Karpas-422 (cell line): Measurements from ENCODE around the gene PRAMEF2. TPM values are rescaled to one million over a fixed set of nuclear protein-coding genes. Genes with fewer than 3 reads are reported as not detected.
"Not testable (repeated sequence)": the region's sequence is repeated elsewhere in the genome, so short reads cannot be mapped to it uniquely, and the experiment has no call there.

Experiments used
- DNase-seq: peaks from one replicate; pipeline ENCODE4 v3.0.0-alpha.2; 2015
- H2AFZ ChIP-seq: fragments of 200-600 bp; sonication (generic); 2 replicates; pipeline ENCODE4 v1.6.1; 2014; ENCODE audit warnings: antibody characterized with exemption, low read length, mixed read lengths
- H3K27ac ChIP-seq: fragments of 200-600 bp; sonication (generic); 2 replicates; pipeline ENCODE4 v1.5.1; 2014; ENCODE audit warnings: mild to moderate bottlenecking, low read length, moderate library complexity
- H3K27me3 ChIP-seq: fragments of 200-600 bp; sonication (generic); 2 replicates; pipeline ENCODE4 v1.6.1; 2014; ENCODE audit warnings: low read length, mixed read lengths
- H3K36me3 ChIP-seq: fragments of 200-600 bp; sonication (generic); 2 replicates; pipeline ENCODE4 v1.6.1; 2014; ENCODE audit warnings: low read length, mixed read lengths; ENCODE audit not compliant: insufficient read depth
- H3K4me1 ChIP-seq: fragments of 200-600 bp; sonication (generic); 2 replicates; pipeline ENCODE4 v1.6.1; 2014; ENCODE audit warnings: mild to moderate bottlenecking, low read length, mixed read lengths
- H3K4me2 ChIP-seq: fragments of 200-600 bp; sonication (generic); 2 replicates; pipeline ENCODE4 v1.6.1; 2014; ENCODE audit warnings: low read length, low read depth, mild to moderate bottlenecking; ENCODE audit not compliant: poor library complexity, severe bottlenecking
- H3K4me3 ChIP-seq: fragments of 200-600 bp; sonication (generic); 2 replicates; pipeline ENCODE4 v1.5.1; 2014; ENCODE audit warnings: mild to moderate bottlenecking, antibody characterized with exemption, low read length, mixed read lengths
- H3K79me2 ChIP-seq: fragments of 200-600 bp; sonication (generic); 2 replicates; pipeline ENCODE4 v1.6.1; 2014; ENCODE audit warnings: mild to moderate bottlenecking, low read length, mixed read lengths
- H3K9ac ChIP-seq: fragments of 200-600 bp; sonication (generic); 2 replicates; pipeline ENCODE4 v1.6.0; 2014; ENCODE audit warnings: low read length
- H3K9me2 ChIP-seq: fragments of 200-600 bp; sonication (generic), shearing (Covaris generic); replicated peaks from 2 replicates; pipeline ENCODE4 v1.6.0; 2014; ENCODE audit warnings: mild to moderate bottlenecking, low read length, moderate library complexity; ENCODE audit not compliant: insufficient read depth
- H3K9me3 ChIP-seq: fragments of 300-700, 200-600 bp; sonication (generic); 2 replicates; pipeline ENCODE4 v1.6.1; 2014; ENCODE audit warnings: low read length, mixed read lengths
- H4K20me1 ChIP-seq: fragments of 200-600 bp; sonication (generic); 2 replicates; pipeline ENCODE4 v1.6.1; 2014; ENCODE audit warnings: mild to moderate bottlenecking, antibody characterized with exemption, low read length, low read depth; ENCODE audit not compliant: insufficient read depth
- total RNA-seq: library from RNA; depleted of rRNA; stranded (reverse); fragments of >200 nt; shearing (Covaris generic); gene quantifications from 2 replicates; pipeline ENCODE4 v1.2.3, GENCODE V29; 2014; ENCODE audit warnings: low replicate concordance; rRNA removed

Gene PRAMEF2, protein sequence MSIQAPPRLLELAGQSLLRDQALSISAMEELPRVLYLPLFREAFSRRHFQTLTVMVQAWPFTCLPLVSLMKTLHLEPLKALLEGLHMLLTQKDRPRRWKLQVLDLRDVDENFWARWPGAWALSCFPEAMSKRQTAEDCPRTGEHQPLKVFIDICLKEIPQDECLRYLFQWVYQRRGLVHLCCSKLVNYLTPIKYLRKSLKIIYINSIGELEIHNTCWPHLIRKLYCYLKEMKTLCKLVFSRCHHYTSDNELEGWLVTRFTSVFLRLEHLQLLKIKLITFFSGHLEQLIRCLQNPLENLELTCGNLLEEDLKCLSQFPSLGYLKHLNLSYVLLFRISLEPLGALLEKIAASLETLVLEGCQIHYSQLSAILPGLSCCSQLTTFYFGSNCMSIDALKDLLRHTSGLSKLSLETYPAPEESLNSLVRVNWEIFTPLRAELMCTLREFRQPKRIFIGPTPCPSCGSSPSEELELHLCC
- not detected in 2 replicates for total RNA-seq

GRCh38 chr1:12856786-12857185, at the start of gene PRAMEF2:
Gene PRAMEF2, plus strand, starts transcription at chr1:12857086. Its CDS starts 1,924 bp downstream, at chr1:12859010.
- not testable (repeated sequence) for H3K36me3 ChIP-seq, H3K9me2 ChIP-seq, H3K9me3 ChIP-seq, H3K27me3 ChIP-seq, H4K20me1 ChIP-seq, H2AFZ ChIP-seq, H3K4me3 ChIP-seq, H3K4me1 ChIP-seq, DNase-seq, H3K4me2 ChIP-seq, H3K79me2 ChIP-seq, H3K9ac ChIP-seq, H3K27ac ChIP-seq

DNA sequence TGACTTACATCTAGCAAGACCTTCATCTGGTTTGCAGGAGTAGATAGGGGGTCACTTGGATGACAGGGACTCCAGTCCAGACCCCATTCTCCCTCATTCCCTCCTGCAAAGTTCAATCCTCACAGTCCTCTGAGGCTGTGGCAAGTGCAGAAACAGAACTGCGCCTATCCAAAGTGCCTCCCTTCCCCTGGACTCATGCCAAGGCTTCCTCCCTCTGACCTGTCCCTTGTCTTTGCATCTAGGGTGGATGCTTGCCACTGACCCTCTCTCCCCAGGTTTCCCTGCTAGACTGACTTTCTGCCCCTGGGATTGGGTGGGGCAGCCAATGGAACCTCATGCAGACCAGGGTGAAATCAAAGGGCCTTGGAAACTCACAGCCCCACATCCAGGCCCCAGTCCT, 47.0 kb upstream of the PRAMEF2 start:
- Histone ChIP-seq H3K27ac (no peak overlapping the region), H3K4me2 (no peak overlapping the region), H3K4me3 (no peak overlapping the region), H3K4me1 (no peaks in the 10 kb centered on the region), H3K9me3 (no peaks in the 10 kb centered on the region), H3K27me3 (no peaks in the 10 kb centered on the region), H3K9ac (no peak overlapping the region), H2AFZ (no peak overlapping the region), H3K36me3 (no peaks in the 10 kb centered on the region), H3K79me2 (no peaks in the 10 kb centered on the region), H4K20me1 (no peaks in the 10 kb centered on the region), H3K9me2 (no peaks in the 10 kb centered on the region)
- no peak for DNase-seq

- no peak overlapping the region for H3K4me3 ChIP-seq
- no peaks in the 10 kb centered on the region for H3K27me3 ChIP-seq
- no peaks in the 10 kb centered on the region for H4K20me1 ChIP-seq
- no peaks in the 10 kb centered on the region for H3K4me1 ChIP-seq
- no peaks in the 10 kb centered on the region for H3K9me2 ChIP-seq
- H3K79me2 ChIP-seq: no peaks in the 10 kb centered on the region
- H3K9ac ChIP-seq: no peak overlapping the region
- no peaks in the 10 kb centered on the region for H3K36me3 ChIP-seq
- H2AFZ ChIP-seq: no peak overlapping the region
- no peak overlapping the region for H3K27ac ChIP-seq
- DNase-seq: no peak
- no peak overlapping the region for H3K4me2 ChIP-seq
- H3K9me3 ChIP-seq: no peaks in the 10 kb centered on the region
These were observed 46.0 kb upstream of the PRAMEF2 start for GRCh38 chr1:12810691-12811408.

DNA sequence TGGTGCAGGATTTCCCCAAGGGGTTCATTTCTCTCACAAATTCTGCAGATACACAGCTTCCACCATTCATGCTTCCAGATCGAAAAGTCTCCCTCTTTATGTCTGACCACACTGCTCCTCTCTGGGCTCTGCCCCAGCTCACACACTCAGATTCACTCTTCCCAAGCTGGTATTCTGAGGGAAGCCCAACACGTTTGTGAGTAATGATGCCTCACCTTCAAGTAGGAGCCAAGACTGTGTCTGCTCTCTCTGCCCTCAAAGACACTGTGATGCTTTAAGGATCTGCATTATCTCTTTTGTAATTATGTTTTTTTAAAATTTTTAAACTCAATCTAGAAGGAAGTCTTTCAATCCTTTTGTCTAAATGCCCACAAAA, 45.5 kb upstream of the PRAMEF2 start:
- no peak overlapping the region for H2AFZ ChIP-seq
- H3K79me2 ChIP-seq: no peaks in the 10 kb centered on the region
- H3K9me3 ChIP-seq: no peaks in the 10 kb centered on the region
- no peak overlapping the region for H3K4me3 ChIP-seq
- H3K27me3 ChIP-seq: no peaks in the 10 kb centered on the region
- no peaks in the 10 kb centered on the region for H4K20me1 ChIP-seq
- H3K9ac ChIP-seq: no peak overlapping the region
- no peak for DNase-seq
- no peaks in the 10 kb centered on the region for H3K4me1 ChIP-seq
- no peaks in the 10 kb centered on the region for H3K36me3 ChIP-seq
- H3K4me2 ChIP-seq: no peak overlapping the region
- H3K27ac ChIP-seq: no peak overlapping the region
- H3K9me2 ChIP-seq: no peaks in the 10 kb centered on the region

- H3K36me3 ChIP-seq, H3K9me3 ChIP-seq, H2AFZ ChIP-seq, H3K4me3 ChIP-seq, H3K27me3 ChIP-seq, H3K79me2 ChIP-seq, H3K4me1 ChIP-seq, H3K9ac ChIP-seq, H3K27ac ChIP-seq, DNase-seq, H3K9me2 ChIP-seq, H3K4me2 ChIP-seq, H4K20me1 ChIP-seq: not testable (repeated sequence)
These were observed 37.8 kb upstream of the PRAMEF2 start for GRCh38 chr1:12819061-12819460.

GRCh38 chr1:12831310-12831709, 25.6 kb upstream of the PRAMEF2 start, which contains the start of gene PRAMEF11:
Gene PRAMEF11, minus strand, starts transcription at chr1:12831410. Its CDS starts 2,621 bp downstream, at chr1:12828789.
- not testable (repeated sequence) for H3K9me3 ChIP-seq, H3K4me2 ChIP-seq, H4K20me1 ChIP-seq

GRCh38 chr1:12833251-12833650, 23.6 kb upstream of the PRAMEF2 start:
- not testable (repeated sequence) for H4K20me1 ChIP-seq, H3K4me2 ChIP-seq, H3K9ac ChIP-seq, H3K27ac ChIP-seq, H3K4me3 ChIP-seq, H3K27me3 ChIP-seq, H2AFZ ChIP-seq, H3K4me1 ChIP-seq, H3K9me2 ChIP-seq, H3K79me2 ChIP-seq, H3K36me3 ChIP-seq, DNase-seq, H3K9me3 ChIP-seq

More at GRCh38 chr1:12831310-12831709, 25.6 kb upstream of the PRAMEF2 start, which contains the start of gene PRAMEF11:
- H3K79me2 ChIP-seq, H3K36me3 ChIP-seq, DNase-seq, H3K9me2 ChIP-seq, H2AFZ ChIP-seq, H3K4me1 ChIP-seq, H3K9ac ChIP-seq, H3K27me3 ChIP-seq, H3K4me3 ChIP-seq, H3K27ac ChIP-seq: not testable (repeated sequence)

DNA sequence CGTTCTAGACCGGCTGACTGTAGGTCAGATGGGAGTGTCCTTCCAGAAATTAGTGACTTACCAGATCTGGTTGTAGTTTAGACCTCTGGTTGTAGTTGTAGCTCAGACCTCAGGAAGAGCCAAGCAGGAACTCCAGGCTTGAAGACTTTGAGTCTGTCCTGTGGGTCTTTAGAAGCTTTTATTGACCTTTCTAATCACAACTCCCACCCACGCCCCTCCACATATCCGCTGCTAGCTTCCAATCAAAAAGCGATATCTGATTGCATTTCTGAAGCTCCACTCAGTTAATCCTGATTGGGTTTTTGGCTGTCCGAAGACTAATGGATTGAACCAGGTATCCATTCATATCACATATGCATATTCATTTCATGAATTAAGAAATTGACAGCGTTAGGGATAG, 8.3 kb upstream of the PRAMEF2 start, which contains the start of gene HNRNPCL1:
TSS of gene HNRNPCL1 (minus strand) at position 101 of the 400 bp plus-strand sequence. CDS start 431 bp downstream, outside the sequence.
- not testable (repeated sequence) for H3K27ac ChIP-seq, H3K79me2 ChIP-seq, H3K9ac ChIP-seq, H3K36me3 ChIP-seq, H2AFZ ChIP-seq, H3K9me2 ChIP-seq, H3K27me3 ChIP-seq, H3K4me1 ChIP-seq, DNase-seq, H3K9me3 ChIP-seq, H4K20me1 ChIP-seq, H3K4me3 ChIP-seq, H3K4me2 ChIP-seq
